A549 (cell line): ENCODE results near the gene C1QTNF1. TPM values are rescaled to one million over a fixed set of nuclear protein-coding genes. Genes with fewer than 3 reads are reported as not detected.
A peak's percentile ranks its signal among the peaks of the same experiment; 100 is the strongest.

Experiments
- ATAC-seq, 2 experiments: fragments of 200-7000 bp in 1 of 2; fragments of >200 bp in 1 of 2; cut with Nextera tagmentation in 1 of 2; cut with Tn5 transposase in 1 of 2; 3 replicates each; pipeline versions ENCODE4 v1.8.0 to v1.9.1; 2018 to 2020; ENCODE audit warnings: mild to moderate bottlenecking in 1 of 2, moderate library complexity in 1 of 2
- CTCF ChIA-PET: fragments of 300-600 bp; sonication (Branson Sonifier 250); formaldehyde crosslinking; extraction: SDS; loops from one replicate; lab custom pipeline; 2021; ENCODE audit warnings: antibody characterized with exemption, inconsistent platforms; lab: Yijun Ruan, JAX
- POLR2A ChIA-PET: fragments of 350-600 bp; formaldehyde crosslinking; extraction: SDS; loops from one replicate; lab custom pipeline; 2021; ENCODE audit warnings: antibody characterized with exemption, inconsistent platforms; lab: Yijun Ruan, JAX
- DNase-seq, 2 experiments: peaks; one replicate each; pipeline versions ENCODE4 v3.0.0 to v3.0.0-alpha.2; 2011 to 2016; ENCODE audit warnings: low read depth in 1 of 2, low spot score in 1 of 2
- FAIRE-seq: peaks from 2 replicates; lab custom pipeline; 2011; peaks lifted over from hg19 to GRCh38; lab: Jason Lieb, UNC
- H3K27ac ChIP-seq, 2 experiments: fragments of >200 bp; sonication (Bioruptor Twin); formaldehyde crosslinking; 3 replicates each; pipeline ENCODE4 v1.5.1; 2016 to 2017
- H3K4me1 ChIP-seq: fragments of >200 bp; sonication (Bioruptor Twin); formaldehyde crosslinking; 3 replicates; pipeline ENCODE4 v1.6.1; 2016
- H3K4me2 ChIP-seq: fragments of >200 bp; sonication (Bioruptor Twin); formaldehyde crosslinking; 3 replicates; pipeline ENCODE4 v1.6.1; 2016
- H3K4me3 ChIP-seq: fragments of >200 bp; sonication (Bioruptor Twin); formaldehyde crosslinking; 3 replicates; pipeline ENCODE4 v1.5.1; 2016
- H3K9me3 ChIP-seq: fragments of >200 bp; sonication (Bioruptor Twin); formaldehyde crosslinking; 3 replicates; pipeline ENCODE4 v1.6.1; 2016
- BHLHE40 ChIP-seq: IDR thresholded peaks from 2 replicates; pipeline ENCODE4 v1.6.1; 2012; ENCODE audit warnings: low read depth, low read length, inconsistent platforms
- CHD2 ChIP-seq: fragments of 150-350 bp; IDR thresholded peaks from 2 replicates; pipeline ENCODE4 v1.6.1; 2014; ENCODE audit warnings: low read length; ENCODE audit not compliant: partially characterized antibody
- CHD4 ChIP-seq: fragments of 200-600 bp; sonication (generic); IDR thresholded peaks from 2 replicates; pipeline ENCODE4 v1.6.1; 2016; ENCODE audit warnings: antibody characterized with exemption, mild to moderate bottlenecking, borderline replicate concordance
- EHF ChIP-seq: fragments of 250-450 bp; sonication (Bioruptor Pico); IDR thresholded peaks from 2 replicates; pipeline ENCODE4 v1.5.0; 2020; ENCODE audit warnings: mild to moderate bottlenecking
- EHMT2 ChIP-seq: fragments of 200-600 bp; sonication (generic); IDR thresholded peaks from 2 replicates; pipeline ENCODE4 v1.6.1; 2016; ENCODE audit warnings: antibody characterized with exemption, low read depth, mild to moderate bottlenecking, moderate library complexity
- ESRRA ChIP-seq: fragments of 150-350 bp; IDR thresholded peaks from 2 replicates; pipeline ENCODE4 v1.6.1; 2014; ENCODE audit warnings: mild to moderate bottlenecking, low read length, borderline replicate concordance
- FOXS1 ChIP-seq: fragments of 250-450 bp; sonication (Bioruptor Pico); IDR thresholded peaks from 2 replicates; pipeline ENCODE4 v1.5.0; 2020; ENCODE audit warnings: mild to moderate bottlenecking, moderate library complexity
- GATA3 ChIP-seq: IDR thresholded peaks from 2 replicates; pipeline ENCODE4 v1.6.1; 2012; ENCODE audit warnings: borderline replicate concordance
- HDAC2 ChIP-seq: fragments of 200-600 bp; sonication (generic); IDR thresholded peaks from 2 replicates; pipeline ENCODE4 v1.6.1; 2016
- HEYL ChIP-seq: fragments of 250-450 bp; sonication (Bioruptor Pico); IDR thresholded peaks from 2 replicates; pipeline ENCODE4 v1.8.0; 2021; ENCODE audit warnings: mild to moderate bottlenecking, moderate library complexity
- HOXB5 ChIP-seq: fragments of 250-450 bp; sonication (Bioruptor Pico); IDR thresholded peaks from 2 replicates; pipeline ENCODE4 v1.5.0; 2020; ENCODE audit warnings: mild to moderate bottlenecking, moderate library complexity
- MAFK ChIP-seq: fragments of 450-650 bp; IDR thresholded peaks from 2 replicates; pipeline ENCODE4 v1.6.1; 2014; ENCODE audit not compliant: partially characterized antibody
- MAZ ChIP-seq: fragments of 150-350 bp; IDR thresholded peaks from 2 replicates; pipeline ENCODE4 v1.6.1; 2014; ENCODE audit warnings: antibody characterized with exemption, low read depth, low read length, borderline replicate concordance
- MYC ChIP-seq: IDR thresholded peaks from 2 replicates; pipeline ENCODE4 v1.6.1; 2012; ENCODE audit warnings: mild to moderate bottlenecking, inconsistent platforms, low read length, improper control_type of control experiment, borderline replicate concordance
- NFE2L2 ChIP-seq: fragments of 150-350 bp; conservative IDR thresholded peaks from 2 replicates; pipeline ENCODE4 v1.6.1; 2014; ENCODE audit warnings: low read length
- NPAS2 ChIP-seq: fragments of 250-450 bp; sonication (Bioruptor Pico); IDR thresholded peaks from 2 replicates; pipeline ENCODE4 v1.8.0; 2022; ENCODE audit warnings: mild to moderate bottlenecking, moderate library complexity, borderline replicate concordance
- PHF8 ChIP-seq: fragments of 200-600 bp; sonication (generic); IDR thresholded peaks from 2 replicates; pipeline ENCODE4 v1.6.1; 2016; ENCODE audit warnings: low read depth, mild to moderate bottlenecking, antibody characterized with exemption, moderate library complexity, borderline replicate concordance
- POLR2A ChIP-seq: IDR thresholded peaks from 2 replicates; pipeline ENCODE4 v1.6.1; 2012; ENCODE audit warnings: mild to moderate bottlenecking, low read length
- POLR2AphosphoS2 ChIP-seq: conservative IDR thresholded peaks from 2 replicates; pipeline ENCODE4 v1.6.1; 2012; ENCODE audit warnings: low read length, improper control_type of control experiment, inconsistent platforms
- RAD21 ChIP-seq, 2 experiments: fragments of >200 bp in 1 of 2; sonication (Bioruptor Twin) in 1 of 2; formaldehyde crosslinking in 1 of 2; IDR thresholded peaks in 1 of 2; conservative IDR thresholded peaks in 1 of 2; 2 replicates in 1 of 2; 3 replicates in 1 of 2; pipeline ENCODE4 v1.6.1; 2012 to 2018; ENCODE audit warnings: inconsistent platforms in 1 of 2
- RCOR1 ChIP-seq: fragments of 150-350 bp; IDR thresholded peaks from 2 replicates; pipeline ENCODE4 v1.6.1; 2014; ENCODE audit warnings: antibody characterized with exemption, low read length, low read depth
- TFCP2L1 ChIP-seq: fragments of 250-450 bp; sonication (Bioruptor Pico); IDR thresholded peaks from 2 replicates; pipeline ENCODE4 v1.5.0; 2021; ENCODE audit warnings: mild to moderate bottlenecking
- TP53 ChIP-seq: fragments of 250-450 bp; sonication (Bioruptor Pico); IDR thresholded peaks from 2 replicates; pipeline ENCODE4 v1.5.0; 2021; ENCODE audit warnings: mild to moderate bottlenecking, moderate library complexity
- ZSCAN20 ChIP-seq: fragments of 250-450 bp; sonication (Bioruptor Pico); IDR thresholded peaks from 2 replicates; pipeline ENCODE4 v1.8.0; 2022; ENCODE audit warnings: mild to moderate bottlenecking, moderate library complexity
- WGBS: methylation state at CpG from one replicate; pipeline ENCODE4 v1.1.6; 2017; ENCODE audit errors: missing lambda C conversion rate; 5-methylcytosine and 5-hydroxymethylcytosine counted together
- polyA plus RNA-seq, 4 experiments: library from polyadenylated mRNA; depleted of rRNA in 3 of 4; stranded (reverse); fragments of >200 nt; fragmentation: RNase III in 1 of 4; extraction: RNeasy Plus Mini Kit Qiagen cat#74134 plus additional on column Dnase treatment in 1 of 4; gene quantifications; 2 replicates in 3 of 4; 3 replicates in 1 of 4; pipeline ENCODE4 v1.2.3, GENCODE V29; 2011 to 2017
- TF ChIP-seq, protein P1 (sequence below): IDR thresholded peaks from 2 replicates; pipeline ENCODE4 v1.6.1; 2012
- TF ChIP-seq, protein P2 (sequence below): fragments of 200-600 bp; sonication (generic); IDR thresholded peaks from 2 replicates; pipeline ENCODE4 v1.6.1; 2016; ENCODE audit warnings: antibody characterized with exemption, mild to moderate bottlenecking, moderate library complexity
- TF ChIP-seq, protein P3 (sequence below): fragments of >200 bp; sonication (Bioruptor Twin); formaldehyde crosslinking; IDR thresholded peaks from 2 replicates; pipeline ENCODE4 v1.6.1; 2016
- TF ChIP-seq, protein P4 (sequence below): fragments of 250-450 bp; sonication (Bioruptor Pico); IDR thresholded peaks from 2 replicates; pipeline ENCODE4 v1.5.0; 2021; ENCODE audit warnings: mild to moderate bottlenecking, moderate library complexity, borderline replicate concordance
- TF ChIP-seq, protein P5 (sequence below): IDR thresholded peaks from 2 replicates; pipeline ENCODE4 v1.6.1; 2012; ENCODE audit warnings: low read depth, borderline replicate concordance

C1QTNF1 gene
- polyA plus RNA-seq, 2 of the 4 experiments (the other 2 are of a cell fraction): 10.2 to 26.1 TPM

DNA sequence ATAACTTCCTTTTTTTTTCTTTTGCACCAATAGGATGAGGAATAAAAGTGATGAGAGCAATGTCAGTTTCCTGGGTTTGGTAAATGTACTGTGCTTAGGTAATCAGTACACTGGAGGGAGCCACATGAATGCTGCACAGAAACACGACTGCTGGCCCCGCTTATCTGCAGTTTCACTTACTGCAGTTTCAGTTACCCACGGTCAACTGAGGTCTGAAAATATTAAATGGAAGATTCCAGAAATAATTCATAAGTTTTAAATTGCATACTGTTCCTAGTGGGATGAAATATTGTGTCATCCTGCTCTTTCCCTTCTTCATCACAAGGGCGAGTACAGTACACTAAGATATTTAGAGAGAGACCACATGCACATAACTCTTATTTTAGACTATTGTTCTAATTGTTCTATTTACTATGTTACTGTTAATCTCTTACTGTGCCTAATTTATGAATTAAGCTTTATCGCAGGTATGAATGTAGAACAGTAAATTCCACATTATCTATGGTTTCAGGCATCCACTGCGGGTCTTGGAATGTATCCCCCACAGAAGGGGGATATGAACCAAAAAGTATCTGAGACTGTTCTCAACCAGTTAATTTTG lies 37.8 kb upstream of the C1QTNF1 start:
- peak; percentile 49 to 51; a peak in 4 of 6 replicates for ATAC-seq
- CTCF ChIA-PET: interaction anchor here (0.8 to 10.2 kb wide), 10 partner anchors 8 to 406 kb away, joined by 3 to 99 read pairs (median 4); no protein-coding TSS in a partner anchor
- peak in 1 of 2 experiments; percentile 41 for DNase-seq
- H3K4me1 ChIP-seq: peaks cover 13% of the 10 kb centered on the region
- H3K27ac ChIP-seq: peak overlapping the region; percentile 69 to 84
- H3K4me3 ChIP-seq: peak overlapping the region; percentile 29; the same call in 2 of the 3 replicates
- no peaks in the 10 kb centered on the region for H3K9me3 ChIP-seq
- no peak for FAIRE-seq
- POLR2A ChIA-PET: interaction anchor here (1.1 to 1.2 kb wide), 3 partner anchors 9 to 52 kb away, joined by 3 to 5 read pairs (median 5); partner anchors contain the start of gene CANT1
- TF ChIP-seq, protein P1, sequence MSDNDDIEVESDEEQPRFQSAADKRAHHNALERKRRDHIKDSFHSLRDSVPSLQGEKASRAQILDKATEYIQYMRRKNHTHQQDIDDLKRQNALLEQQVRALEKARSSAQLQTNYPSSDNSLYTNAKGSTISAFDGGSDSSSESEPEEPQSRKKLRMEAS: 0 out of 2 replicates have a peak, but pooled peaks have one; percentile 6
- TF ChIP-seq HOXB5 (CRISPR knock-in tag) (no peak), RAD21 (conservative IDR thresholded peaks at IDR 0.05 in 1 of 2, IDR thresholded peaks at IDR 0.05 in 1 of 2) (peak in 1 of 2 experiments; percentile 5; a peak in 2 of 5 replicates)
- WGBS: 77% methylated on average over 6 of the region's 6 CpGs
- peak overlapping the region; percentile 70 for H3K4me2 ChIP-seq

DNA sequence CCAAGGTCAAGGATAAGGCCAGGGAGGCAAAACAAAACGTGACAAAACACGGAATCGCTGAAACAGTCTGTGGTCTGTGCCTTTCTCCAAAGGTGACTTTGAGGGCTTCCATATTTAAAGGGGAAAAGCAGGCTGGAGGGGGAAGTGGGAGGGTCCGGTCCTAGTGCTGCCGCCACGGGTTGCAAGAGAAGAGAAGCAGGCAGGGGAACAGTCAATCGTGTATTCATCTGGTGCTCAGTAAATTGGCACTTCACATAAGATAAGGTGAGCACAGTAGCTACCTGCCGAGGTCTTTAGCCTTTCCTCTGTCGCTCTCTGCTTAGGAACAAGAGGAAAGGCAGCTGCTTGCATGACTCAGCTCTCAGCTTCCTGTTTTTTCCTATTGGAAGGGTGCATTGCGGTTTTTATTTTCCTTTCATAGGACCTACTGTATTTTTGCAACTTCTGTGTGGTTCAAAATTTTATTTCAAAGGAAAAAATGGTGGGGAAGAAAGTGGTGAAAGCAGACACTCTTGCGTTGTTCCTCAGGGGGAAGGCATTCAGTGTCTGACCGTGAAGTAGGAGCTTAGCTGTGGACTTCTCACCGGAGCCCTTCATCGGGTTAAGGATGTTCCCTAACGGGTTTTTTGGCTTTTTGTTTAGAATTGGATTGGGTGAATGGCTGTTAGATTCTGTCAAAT lies 37.2 kb upstream of the C1QTNF1 start:
- peak overlapping the region; percentile 29 for H3K4me3 ChIP-seq
- POLR2A ChIA-PET: interaction anchor here (0.5 to 1.2 kb wide), 6 partner anchors 9 to 831 kb away, joined by 3 to 5 read pairs (median 3); partner anchors contain the start of gene CANT1
- H3K9me3 ChIP-seq: no peaks in the 10 kb centered on the region
- CTCF ChIA-PET: interaction anchor here (0.8 to 10.2 kb wide), 11 partner anchors 9 to 406 kb away, joined by 3 to 99 read pairs (median 4); no protein-coding TSS in a partner anchor
- peak overlapping the region; percentile 69 to 84 for H3K27ac ChIP-seq
- H3K4me1 ChIP-seq: peaks cover 13% of the 10 kb centered on the region
- DNase-seq (peak in 1 of 2 experiments; percentile 53), ATAC-seq (peak; percentile 74 to 78), FAIRE-seq (peak; percentile 65)
- WGBS: 15% methylated on average over 15 of the region's 15 CpGs
- H3K4me2 ChIP-seq: peak overlapping the region; percentile 70
- TF ChIP-seq RCOR1 (no peak), HDAC2 (no peak), CHD4 (no peak), GATA3 (no peak), MYC (no peak), POLR2A (no peak), TP53 (CRISPR knock-in tag) (no peak), ESRRA (no peak), CHD2 (no peak), TFCP2L1 (CRISPR knock-in tag) (0 out of 2 replicates have a peak, but pooled peaks have one; percentile 31), ZSCAN20 (CRISPR knock-in tag) (no peak), EHF (CRISPR knock-in tag) (no peak), HOXB5 (CRISPR knock-in tag) (no peak), PHF8 (no peak), NPAS2 (no peak), POLR2AphosphoS2 (no peak), MAFK (peak; percentile 31), FOXS1 (no peak), NFE2L2 (no peak), HEYL (no peak), MAZ (no peak), BHLHE40 (no peak), EHMT2 (no peak)
- TF ChIP-seq, protein P2, sequence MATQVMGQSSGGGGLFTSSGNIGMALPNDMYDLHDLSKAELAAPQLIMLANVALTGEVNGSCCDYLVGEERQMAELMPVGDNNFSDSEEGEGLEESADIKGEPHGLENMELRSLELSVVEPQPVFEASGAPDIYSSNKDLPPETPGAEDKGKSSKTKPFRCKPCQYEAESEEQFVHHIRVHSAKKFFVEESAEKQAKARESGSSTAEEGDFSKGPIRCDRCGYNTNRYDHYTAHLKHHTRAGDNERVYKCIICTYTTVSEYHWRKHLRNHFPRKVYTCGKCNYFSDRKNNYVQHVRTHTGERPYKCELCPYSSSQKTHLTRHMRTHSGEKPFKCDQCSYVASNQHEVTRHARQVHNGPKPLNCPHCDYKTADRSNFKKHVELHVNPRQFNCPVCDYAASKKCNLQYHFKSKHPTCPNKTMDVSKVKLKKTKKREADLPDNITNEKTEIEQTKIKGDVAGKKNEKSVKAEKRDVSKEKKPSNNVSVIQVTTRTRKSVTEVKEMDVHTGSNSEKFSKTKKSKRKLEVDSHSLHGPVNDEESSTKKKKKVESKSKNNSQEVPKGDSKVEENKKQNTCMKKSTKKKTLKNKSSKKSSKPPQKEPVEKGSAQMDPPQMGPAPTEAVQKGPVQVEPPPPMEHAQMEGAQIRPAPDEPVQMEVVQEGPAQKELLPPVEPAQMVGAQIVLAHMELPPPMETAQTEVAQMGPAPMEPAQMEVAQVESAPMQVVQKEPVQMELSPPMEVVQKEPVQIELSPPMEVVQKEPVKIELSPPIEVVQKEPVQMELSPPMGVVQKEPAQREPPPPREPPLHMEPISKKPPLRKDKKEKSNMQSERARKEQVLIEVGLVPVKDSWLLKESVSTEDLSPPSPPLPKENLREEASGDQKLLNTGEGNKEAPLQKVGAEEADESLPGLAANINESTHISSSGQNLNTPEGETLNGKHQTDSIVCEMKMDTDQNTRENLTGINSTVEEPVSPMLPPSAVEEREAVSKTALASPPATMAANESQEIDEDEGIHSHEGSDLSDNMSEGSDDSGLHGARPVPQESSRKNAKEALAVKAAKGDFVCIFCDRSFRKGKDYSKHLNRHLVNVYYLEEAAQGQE: no peak
- TF ChIP-seq, protein P3, sequence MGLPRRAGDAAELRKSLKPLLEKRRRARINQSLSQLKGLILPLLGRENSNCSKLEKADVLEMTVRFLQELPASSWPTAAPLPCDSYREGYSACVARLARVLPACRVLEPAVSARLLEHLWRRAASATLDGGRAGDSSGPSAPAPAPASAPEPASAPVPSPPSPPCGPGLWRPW: no peak
- TF ChIP-seq, protein P4, sequence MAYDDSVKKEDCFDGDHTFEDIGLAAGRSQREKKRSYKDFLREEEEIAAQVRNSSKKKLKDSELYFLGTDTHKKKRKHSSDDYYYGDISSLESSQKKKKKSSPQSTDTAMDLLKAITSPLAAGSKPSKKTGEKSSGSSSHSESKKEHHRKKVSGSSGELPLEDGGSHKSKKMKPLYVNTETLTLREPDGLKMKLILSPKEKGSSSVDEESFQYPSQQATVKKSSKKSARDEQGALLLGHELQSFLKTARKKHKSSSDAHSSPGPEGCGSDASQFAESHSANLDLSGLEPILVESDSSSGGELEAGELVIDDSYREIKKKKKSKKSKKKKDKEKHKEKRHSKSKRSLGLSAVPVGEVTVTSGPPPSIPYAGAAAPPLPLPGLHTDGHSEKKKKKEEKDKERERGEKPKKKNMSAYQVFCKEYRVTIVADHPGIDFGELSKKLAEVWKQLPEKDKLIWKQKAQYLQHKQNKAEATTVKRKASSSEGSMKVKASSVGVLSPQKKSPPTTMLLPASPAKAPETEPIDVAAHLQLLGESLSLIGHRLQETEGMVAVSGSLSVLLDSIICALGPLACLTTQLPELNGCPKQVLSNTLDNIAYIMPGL: no peak
- TF ChIP-seq, protein P5, sequence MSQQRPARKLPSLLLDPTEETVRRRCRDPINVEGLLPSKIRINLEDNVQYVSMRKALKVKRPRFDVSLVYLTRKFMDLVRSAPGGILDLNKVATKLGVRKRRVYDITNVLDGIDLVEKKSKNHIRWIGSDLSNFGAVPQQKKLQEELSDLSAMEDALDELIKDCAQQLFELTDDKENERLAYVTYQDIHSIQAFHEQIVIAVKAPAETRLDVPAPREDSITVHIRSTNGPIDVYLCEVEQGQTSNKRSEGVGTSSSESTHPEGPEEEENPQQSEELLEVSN: no peak
